Measurements from ENCODE around the gene SZT2. TPM values are rescaled to one million over a fixed set of nuclear protein-coding genes. Genes with fewer than 3 reads are reported as not detected.

The SZT2 gene
- total RNA-seq, 5 donors from 2014 or later (not counting 1 experiment from before 2014, with no cell fraction given), result 106 to 137 (median 130) TPM

GRCh38 chr1:43415901-43416300 is 26.2 kb downstream of the SZT2 start:
- no peak overlapping the region for H3K27ac ChIP-seq (ENCODE audit: low read length)
- peaks cover 2 to 7% (median 2%) of the 10 kb centered on the region in 3 donors for H3K4me1 Mint-ChIP-seq
- 91% methylated on average over 3 of the region's 5 CpGs for WGBS (ENCODE audit: insufficient coverage)
- no peaks in the 10 kb centered on the region for H3K9me3 ChIP-seq
- no peak overlapping the region for H3K4me3 Mint-ChIP-seq
- H3K27me3 ChIP-seq (replicated peaks in 1 of 2; ENCODE audit: control insufficient read depth in 2 of 2, extremely low read depth in 1 of 2, insufficient read depth in 2 of 2, low read length in 1 of 2), result no peaks in the 10 kb centered on the region
- no peaks in the 10 kb centered on the region for H3K9me3 Mint-ChIP-seq
- H3K27me3 Mint-ChIP-seq, result no peaks in the 10 kb centered on the region
- H3K36me3 Mint-ChIP-seq, result peaks cover 15% of the 10 kb centered on the region
- no peak overlapping the region for H3K27ac Mint-ChIP-seq
- H3K4me3 ChIP-seq (ENCODE audit: control insufficient read depth in 1 of 2, extremely low read depth in 1 of 2, low read length in 1 of 2), result no peak overlapping the region
- POLR2A ChIA-PET, result no interaction called here
- CTCF ChIA-PET, result interaction anchor here (0.9 to 2.8 kb wide), 2 partner anchors 189 kb away, joined by 3 to 86 read pairs; no protein-coding TSS in a partner anchor
- H3K4me1 ChIP-seq (ENCODE audit: control insufficient read depth in 1 of 2, extremely low read depth in 1 of 2, insufficient read depth in 2 of 2, low read length in 2 of 2), result no peaks in the 10 kb centered on the region
- ATAC-seq (replicated peaks in 1 of 4) (no peak), DNase-seq (no peak)
- H3K36me3 ChIP-seq (ENCODE audit: control insufficient read depth in 2 of 2, extremely low read depth in 1 of 2, insufficient read depth in 1 of 2, low read length in 1 of 2), result peaks cover 20 to 62% of the 10 kb centered on the region in 2 donors

GRCh38 chr1:43418858-43419257 is 29.2 kb downstream of the SZT2 start:
- Histone ChIP-seq H3K27ac (ENCODE audit: low read length) (no peak overlapping the region), H3K4me1 (ENCODE audit: control insufficient read depth in 1 of 2, extremely low read depth in 1 of 2, insufficient read depth in 2 of 2, low read length in 2 of 2) (peaks cover 0 to 5% of the 10 kb centered on the region in 2 experiments), H3K4me3 (ENCODE audit: control insufficient read depth in 1 of 2, extremely low read depth in 1 of 2, low read length in 1 of 2) (no peak overlapping the region), H3K36me3 (ENCODE audit: control insufficient read depth in 2 of 2, extremely low read depth in 1 of 2, insufficient read depth in 1 of 2, low read length in 1 of 2) (peaks cover 15 to 88% of the 10 kb centered on the region in 2 donors), H3K27me3 (replicated peaks in 1 of 2; ENCODE audit: control insufficient read depth in 2 of 2, extremely low read depth in 1 of 2, insufficient read depth in 2 of 2, low read length in 1 of 2) (no peaks in the 10 kb centered on the region), H3K9me3 (no peaks in the 10 kb centered on the region)
- ATAC-seq (replicated peaks in 1 of 4) (no peak), DNase-seq (no peak)
- 100% methylated on average over 1 of the region's 4 CpGs for WGBS (ENCODE audit: insufficient coverage)
- H3K36me3 Mint-ChIP-seq, result peaks cover 26% of the 10 kb centered on the region
- H3K9me3 Mint-ChIP-seq, result no peaks in the 10 kb centered on the region
- no peak overlapping the region for H3K4me3 Mint-ChIP-seq
- no peak overlapping the region for H3K27ac Mint-ChIP-seq
- ChIA-PET POLR2A (no interaction called here), CTCF (interaction anchor here in 1 of 2 donors (0.6 kb wide), 1 partner anchor 200 kb away, joined by 5 read pairs; no protein-coding TSS in a partner anchor)
- peaks cover 0 to 7% (median 2%) of the 10 kb centered on the region in 3 donors for H3K4me1 Mint-ChIP-seq
- no peaks in the 10 kb centered on the region for H3K27me3 Mint-ChIP-seq

GRCh38 chr1:43419627-43420425 is 30.1 kb downstream of the SZT2 start:
- DNase-seq (no peak), ATAC-seq (replicated peaks in 1 of 4) (no peak)
- ChIA-PET CTCF (interaction anchor here in 1 of 2 donors (0.7 kb wide), 1 partner anchor 193 kb away, joined by 3 read pairs; no protein-coding TSS in a partner anchor), POLR2A (no interaction called here)
- no peak overlapping the region for H3K4me3 Mint-ChIP-seq
- H3K27me3 Mint-ChIP-seq, result no peaks in the 10 kb centered on the region
- Histone ChIP-seq H3K27me3 (replicated peaks in 1 of 2; ENCODE audit: control insufficient read depth in 2 of 2, extremely low read depth in 1 of 2, insufficient read depth in 2 of 2, low read length in 1 of 2) (no peaks in the 10 kb centered on the region), H3K36me3 (ENCODE audit: control insufficient read depth in 2 of 2, extremely low read depth in 1 of 2, insufficient read depth in 1 of 2, low read length in 1 of 2) (peaks cover 15 to 95% of the 10 kb centered on the region in 2 donors), H3K27ac (ENCODE audit: low read length) (no peak overlapping the region), H3K4me1 (ENCODE audit: control insufficient read depth in 1 of 2, extremely low read depth in 1 of 2, insufficient read depth in 2 of 2, low read length in 2 of 2) (peaks cover 0 to 5% of the 10 kb centered on the region in 2 experiments), H3K9me3 (no peaks in the 10 kb centered on the region), H3K4me3 (ENCODE audit: control insufficient read depth in 1 of 2, extremely low read depth in 1 of 2, low read length in 1 of 2) (no peak overlapping the region)
- H3K9me3 Mint-ChIP-seq, result no peaks in the 10 kb centered on the region
- H3K36me3 Mint-ChIP-seq, result peaks cover 27% of the 10 kb centered on the region
- H3K4me1 Mint-ChIP-seq, result peaks cover 0 to 2% (median 0%) of the 10 kb centered on the region in 3 donors
- H3K27ac Mint-ChIP-seq, result peak overlapping the region in 1 of 2 donors; percentile 1
- 99% methylated on average over 10 of the region's 13 CpGs for WGBS (ENCODE audit: insufficient coverage)

- Histone ChIP-seq H3K36me3 (ENCODE audit: control insufficient read depth in 2 of 2, extremely low read depth in 1 of 2, insufficient read depth in 1 of 2, low read length in 1 of 2) (peaks cover 13 to 95% of the 10 kb centered on the region in 2 donors), H3K27ac (ENCODE audit: low read length) (no peak overlapping the region), H3K27me3 (replicated peaks in 1 of 2; ENCODE audit: control insufficient read depth in 2 of 2, extremely low read depth in 1 of 2, insufficient read depth in 2 of 2, low read length in 1 of 2) (no peaks in the 10 kb centered on the region), H3K4me3 (ENCODE audit: control insufficient read depth in 1 of 2, extremely low read depth in 1 of 2, low read length in 1 of 2) (no peak overlapping the region), H3K4me1 (ENCODE audit: control insufficient read depth in 1 of 2, extremely low read depth in 1 of 2, insufficient read depth in 2 of 2, low read length in 2 of 2) (peaks cover 0 to 5% of the 10 kb centered on the region in 2 experiments), H3K9me3 (no peaks in the 10 kb centered on the region)
- H3K27ac Mint-ChIP-seq, result peak overlapping the region in 1 of 2 donors; percentile 61
- ChIA-PET CTCF (no interaction called here), POLR2A (no interaction called here)
- over 99% methylated on average over 9 of the region's 10 CpGs for whole genome bisulfite sequencing (ENCODE audit: insufficient coverage)
- H3K4me3 Mint-ChIP-seq, result no peak overlapping the region
- no peaks in the 10 kb centered on the region for H3K27me3 Mint-ChIP-seq
- H3K9me3 Mint-ChIP-seq, result no peaks in the 10 kb centered on the region
- peaks cover 25% of the 10 kb centered on the region for H3K36me3 Mint-ChIP-seq
- ATAC-seq (replicated peaks in 1 of 4), result no peak
- DNase-seq, result no peak
- H3K4me1 Mint-ChIP-seq, result no peaks in the 10 kb centered on the region
These were observed 31.2 kb downstream of the SZT2 start for GRCh38 chr1:43420874-43421273.

- 94% methylated on average over 4 of the region's 6 CpGs for WGBS (ENCODE audit: insufficient coverage)
- ATAC-seq (replicated peaks in 1 of 4), result no peak
- ChIA-PET POLR2A (no interaction called here), CTCF (no interaction called here)
- no peak for DNase-seq
- Histone ChIP-seq H3K36me3 (ENCODE audit: control insufficient read depth in 2 of 2, extremely low read depth in 1 of 2, insufficient read depth in 1 of 2, low read length in 1 of 2) (peaks cover 10 to 95% of the 10 kb centered on the region in 2 donors), H3K4me3 (ENCODE audit: control insufficient read depth in 1 of 2, extremely low read depth in 1 of 2, low read length in 1 of 2) (no peak overlapping the region), H3K9me3 (no peaks in the 10 kb centered on the region), H3K27ac (ENCODE audit: low read length) (no peak overlapping the region), H3K4me1 (ENCODE audit: control insufficient read depth in 1 of 2, extremely low read depth in 1 of 2, insufficient read depth in 2 of 2, low read length in 2 of 2) (peaks cover 0 to 5% of the 10 kb centered on the region in 2 experiments), H3K27me3 (replicated peaks in 1 of 2; ENCODE audit: control insufficient read depth in 2 of 2, extremely low read depth in 1 of 2, insufficient read depth in 2 of 2, low read length in 1 of 2) (no peaks in the 10 kb centered on the region)
- H3K27me3 Mint-ChIP-seq, result no peaks in the 10 kb centered on the region
- H3K4me1 Mint-ChIP-seq, result no peaks in the 10 kb centered on the region
- H3K4me3 Mint-ChIP-seq, result no peak overlapping the region
- H3K27ac Mint-ChIP-seq, result no peak overlapping the region
- peaks cover 25% of the 10 kb centered on the region for H3K36me3 Mint-ChIP-seq
- H3K9me3 Mint-ChIP-seq, result no peaks in the 10 kb centered on the region
These were observed 31.7 kb downstream of the SZT2 start for GRCh38 chr1:43421396-43421795.

GRCh38 chr1:43421976-43422750 is 32.5 kb downstream of the SZT2 start:
- ChIA-PET CTCF (no interaction called here), POLR2A (no interaction called here)
- H3K36me3 Mint-ChIP-seq, result peaks cover 33% of the 10 kb centered on the region
- Histone ChIP-seq H3K36me3 (ENCODE audit: control insufficient read depth in 2 of 2, extremely low read depth in 1 of 2, insufficient read depth in 1 of 2, low read length in 1 of 2) (peaks cover 10 to 95% of the 10 kb centered on the region in 2 donors), H3K27ac (ENCODE audit: low read length) (no peak overlapping the region), H3K4me3 (ENCODE audit: control insufficient read depth in 1 of 2, extremely low read depth in 1 of 2, low read length in 1 of 2) (no peak overlapping the region), H3K4me1 (ENCODE audit: control insufficient read depth in 1 of 2, extremely low read depth in 1 of 2, insufficient read depth in 2 of 2, low read length in 2 of 2) (peaks cover 0 to 5% of the 10 kb centered on the region in 2 experiments), H3K9me3 (no peaks in the 10 kb centered on the region), H3K27me3 (replicated peaks in 1 of 2; ENCODE audit: control insufficient read depth in 2 of 2, extremely low read depth in 1 of 2, insufficient read depth in 2 of 2, low read length in 1 of 2) (no peaks in the 10 kb centered on the region)
- H3K9me3 Mint-ChIP-seq, result no peaks in the 10 kb centered on the region
- H3K27ac Mint-ChIP-seq, result peak overlapping the region in 1 of 2 donors; percentile 48
- DNase-seq, result no peak
- no peaks in the 10 kb centered on the region for H3K4me1 Mint-ChIP-seq
- no peak for ATAC-seq (replicated peaks in 1 of 4)
- no peak overlapping the region for H3K4me3 Mint-ChIP-seq
- no peaks in the 10 kb centered on the region for H3K27me3 Mint-ChIP-seq
- WGBS (ENCODE audit: insufficient coverage), result 91% methylated on average over 3 of the region's 12 CpGs
